Activated B cell treated with CpG ODN at 0.5 μM for 24 hours (primary cell): Measurements from ENCODE around the gene SRI. TPM values are rescaled to one million over a fixed set of nuclear protein-coding genes. Genes with fewer than 3 reads are reported as not detected.
"Not testable (repeated sequence)": the region's sequence is repeated elsewhere in the genome, so short reads cannot be mapped to it uniquely, and the experiment has no call there.

Experiments used
- ATAC-seq: fragments of 200-7000 bp; cut with Tn5 transposase; one replicate; pipeline ENCODE4 v1.10.0; 2021; ENCODE audit warnings: low read depth, mild to moderate bottlenecking, moderate library complexity
- CTCF ChIA-PET: fragments of 350-600 bp; sonication (Branson Sonifier 250); formaldehyde crosslinking; loops from one replicate; lab custom pipeline; 2021; ENCODE audit warnings: antibody characterized with exemption; lab: Charles Lee
- POLR2A ChIA-PET: fragments of 350-600 bp; sonication (Branson Sonifier 250); formaldehyde crosslinking; loops from one replicate; lab custom pipeline; 2021; ENCODE audit warnings: antibody characterized with exemption; lab: Charles Lee
- DNase-seq: peaks from one replicate; pipeline ENCODE4 v3.0.0; 2022
- H3K27ac Mint-ChIP-seq: one replicate; pipeline ENCODE4 v1.8.0; 2020; ENCODE audit warnings: mixed read lengths
- H3K27me3 Mint-ChIP-seq: one replicate; pipeline ENCODE4 v1.8.0; 2021; ENCODE audit warnings: mixed read lengths
- H3K36me3 Mint-ChIP-seq: one replicate; pipeline ENCODE4 v1.8.0; 2021; ENCODE audit warnings: low read depth, mixed read lengths
- H3K4me1 Mint-ChIP-seq: one replicate; pipeline ENCODE4 v1.8.0; 2021; ENCODE audit warnings: mixed read lengths
- H3K4me3 Mint-ChIP-seq: one replicate; pipeline ENCODE4 v1.8.0; 2020; ENCODE audit warnings: mild to moderate bottlenecking, mixed read lengths
- H3K9me3 Mint-ChIP-seq: one replicate; pipeline ENCODE4 v1.8.0; 2020; ENCODE audit warnings: mixed read lengths
- intact Hi-C: fragments of 100-400 bp; cut with micrococcal nuclease; formaldehyde crosslinking; loops from one replicate; pipeline ENCODE4 v1.15.1; 2024
- total RNA-seq: library from RNA; stranded (reverse); gene quantifications from 2 replicates; pipeline ENCODE4 v1.2.3, GENCODE V29; 2022
- TF ChIP-seq, protein P1 (sequence below): fragments of 200-600 bp; IDR thresholded peaks from one replicate; pipeline ENCODE4 v1.8.0; 2022; ENCODE audit warnings: antibody characterized with exemption, mild to moderate bottlenecking

SRI gene, protein sequence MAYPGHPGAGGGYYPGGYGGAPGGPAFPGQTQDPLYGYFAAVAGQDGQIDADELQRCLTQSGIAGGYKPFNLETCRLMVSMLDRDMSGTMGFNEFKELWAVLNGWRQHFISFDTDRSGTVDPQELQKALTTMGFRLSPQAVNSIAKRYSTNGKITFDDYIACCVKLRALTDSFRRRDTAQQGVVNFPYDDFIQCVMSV
- 97.4 and 101 TPM in 2 replicates for total RNA-seq

DNA sequence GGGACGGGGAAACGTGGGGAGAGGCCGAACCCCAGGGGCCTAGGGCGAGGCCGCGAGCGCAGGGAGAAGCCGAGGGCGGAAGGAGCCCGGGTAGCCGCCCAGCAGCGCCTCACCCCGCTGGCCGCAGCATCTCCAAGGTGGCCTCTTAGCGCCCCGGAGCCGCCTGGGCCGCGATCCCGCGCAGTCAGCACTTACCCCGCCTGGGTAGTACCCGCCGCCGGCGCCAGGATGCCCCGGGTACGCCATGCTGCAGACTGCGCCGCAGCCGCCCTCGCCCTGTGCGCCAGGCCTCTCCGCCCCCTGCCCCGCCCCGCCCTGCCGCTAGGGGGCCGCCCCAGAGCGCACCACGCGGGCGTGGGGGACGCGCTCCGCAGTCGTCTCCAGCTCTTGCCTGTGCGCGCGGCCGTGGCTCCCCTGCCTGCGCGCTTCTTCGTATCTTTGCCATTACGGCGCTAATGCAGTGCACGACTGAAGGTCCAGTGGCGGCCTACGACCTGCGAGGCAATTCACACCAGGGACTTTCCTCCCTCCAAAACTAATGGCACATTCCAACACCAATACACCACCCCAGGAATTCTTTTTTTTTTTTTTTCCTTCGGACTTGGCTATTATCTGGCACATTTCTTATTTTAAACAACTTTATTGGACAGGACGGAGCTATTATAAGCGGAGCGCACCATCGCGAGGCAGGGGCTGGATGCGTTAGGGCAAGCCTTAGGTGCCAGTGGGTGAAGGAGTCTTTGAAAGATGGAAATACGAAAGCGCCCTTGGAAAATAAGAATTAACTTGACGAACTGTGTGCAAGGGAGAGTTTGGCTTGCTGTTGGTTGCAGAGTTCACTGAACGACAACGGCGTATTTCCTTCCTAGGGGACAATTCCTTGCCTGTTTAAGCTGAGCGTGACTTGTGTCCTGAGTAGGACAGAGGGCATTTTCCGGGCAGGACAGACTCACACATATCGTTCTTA, at the start of gene SRI:
SRI (minus strand) TSS at position 258 of the 967 bp plus-strand sequence; CDS start at position 246, 12 bp downstream.
- TF ChIP-seq, protein P1, sequence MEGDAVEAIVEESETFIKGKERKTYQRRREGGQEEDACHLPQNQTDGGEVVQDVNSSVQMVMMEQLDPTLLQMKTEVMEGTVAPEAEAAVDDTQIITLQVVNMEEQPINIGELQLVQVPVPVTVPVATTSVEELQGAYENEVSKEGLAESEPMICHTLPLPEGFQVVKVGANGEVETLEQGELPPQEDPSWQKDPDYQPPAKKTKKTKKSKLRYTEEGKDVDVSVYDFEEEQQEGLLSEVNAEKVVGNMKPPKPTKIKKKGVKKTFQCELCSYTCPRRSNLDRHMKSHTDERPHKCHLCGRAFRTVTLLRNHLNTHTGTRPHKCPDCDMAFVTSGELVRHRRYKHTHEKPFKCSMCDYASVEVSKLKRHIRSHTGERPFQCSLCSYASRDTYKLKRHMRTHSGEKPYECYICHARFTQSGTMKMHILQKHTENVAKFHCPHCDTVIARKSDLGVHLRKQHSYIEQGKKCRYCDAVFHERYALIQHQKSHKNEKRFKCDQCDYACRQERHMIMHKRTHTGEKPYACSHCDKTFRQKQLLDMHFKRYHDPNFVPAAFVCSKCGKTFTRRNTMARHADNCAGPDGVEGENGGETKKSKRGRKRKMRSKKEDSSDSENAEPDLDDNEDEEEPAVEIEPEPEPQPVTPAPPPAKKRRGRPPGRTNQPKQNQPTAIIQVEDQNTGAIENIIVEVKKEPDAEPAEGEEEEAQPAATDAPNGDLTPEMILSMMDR, result peak; percentile 73
- Mint-ChIP-seq H3K9me3 (no peaks in the 10 kb centered on the region), H3K4me3 (peak within 1 kb of the TSS; percentile 95), H3K4me1 (peaks cover 25% of the 10 kb centered on the region), H3K27ac (peak within 1 kb of the TSS; percentile 92), H3K27me3 (no peaks in the 10 kb centered on the region), H3K36me3 (peaks cover 25% of the 10 kb centered on the region)
- POLR2A ChIA-PET, result interaction anchor here (0.7 kb wide), 2 partner anchors 11 to 591 kb away, joined by 3 read pairs; no protein-coding TSS in a partner anchor
- CTCF ChIA-PET, result interaction anchor here (1.4 kb wide), 1 partner anchor 8 kb away, joined by 6 read pairs; no protein-coding TSS in a partner anchor
- DNase-seq (peak; percentile 94), ATAC-seq (peak; percentile 96)
- intact Hi-C loops, result loop anchor here (1.0 to 10.0 kb wide), 7 partner anchors 286 to 1165 kb away; partner anchors contain the start of genes ABCB4, ADAM22, CROT and DBF4

DNA sequence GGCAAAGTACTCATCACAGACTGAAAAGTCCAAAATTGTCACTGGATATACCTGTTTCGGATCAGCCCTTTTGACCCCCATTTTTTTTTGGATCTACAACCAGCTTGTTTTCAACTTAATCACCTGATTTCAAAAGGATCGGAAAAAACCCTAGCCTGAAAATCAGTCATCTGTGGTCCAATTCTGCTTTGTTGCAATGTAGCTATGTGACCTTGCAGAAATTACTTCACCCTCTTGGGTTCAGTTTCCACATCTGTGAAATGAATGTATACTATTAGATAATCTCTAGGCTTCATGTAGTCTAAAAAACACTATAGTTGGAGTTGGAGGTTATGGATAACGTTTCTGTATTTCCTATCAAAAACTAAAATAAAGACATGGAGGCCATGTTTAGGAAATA, 49.7 kb upstream of the SRI start:
- no peaks in the 10 kb centered on the region for H3K9me3 Mint-ChIP-seq

DNA sequence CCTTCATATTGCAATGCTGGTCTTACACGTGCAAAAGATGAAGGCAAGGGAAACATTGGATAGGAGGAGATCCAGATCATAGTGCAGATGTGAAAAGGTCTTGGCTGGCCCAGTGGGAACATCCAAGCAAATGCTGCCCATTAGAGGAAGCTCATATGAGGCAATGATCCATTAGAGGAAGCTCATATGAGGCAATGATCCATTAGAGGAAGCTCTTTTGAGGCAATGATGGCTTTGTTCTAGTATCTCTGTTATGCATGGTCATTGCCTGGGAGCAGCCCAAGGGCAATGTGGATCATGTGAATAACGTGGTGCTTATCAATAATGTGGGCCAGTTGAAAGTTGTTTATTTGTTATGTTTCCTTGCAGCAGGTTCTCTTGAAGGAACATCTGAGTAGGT, 49.0 kb upstream of the SRI start:
- no peak for DNase-seq
- CTCF ChIA-PET, result no interaction called here
- TF ChIP-seq, protein P1, result no peak
- H3K27ac Mint-ChIP-seq, result no peak overlapping the region
- H3K9me3 Mint-ChIP-seq, result no peaks in the 10 kb centered on the region
- intact Hi-C loops, result no loop called here
- H3K4me1 Mint-ChIP-seq, result no peaks in the 10 kb centered on the region
- ATAC-seq, result no peak
- no peaks in the 10 kb centered on the region for H3K36me3 Mint-ChIP-seq
- no peak overlapping the region for H3K4me3 Mint-ChIP-seq
- POLR2A ChIA-PET, result no interaction called here
- no peaks in the 10 kb centered on the region for H3K27me3 Mint-ChIP-seq

More for the DNA sequence above, 49.7 kb upstream of the SRI start:
- Mint-ChIP-seq H3K4me1 (no peaks in the 10 kb centered on the region), H3K4me3 (no peak overlapping the region), H3K27ac (no peak overlapping the region), H3K27me3 (no peaks in the 10 kb centered on the region), H3K36me3 (no peaks in the 10 kb centered on the region)
- intact Hi-C loops, result no loop called here
- ChIA-PET POLR2A (no interaction called here), CTCF (no interaction called here)
- no peak for DNase-seq
- TF ChIP-seq, protein P1, result no peak
- ATAC-seq, result no peak

DNA sequence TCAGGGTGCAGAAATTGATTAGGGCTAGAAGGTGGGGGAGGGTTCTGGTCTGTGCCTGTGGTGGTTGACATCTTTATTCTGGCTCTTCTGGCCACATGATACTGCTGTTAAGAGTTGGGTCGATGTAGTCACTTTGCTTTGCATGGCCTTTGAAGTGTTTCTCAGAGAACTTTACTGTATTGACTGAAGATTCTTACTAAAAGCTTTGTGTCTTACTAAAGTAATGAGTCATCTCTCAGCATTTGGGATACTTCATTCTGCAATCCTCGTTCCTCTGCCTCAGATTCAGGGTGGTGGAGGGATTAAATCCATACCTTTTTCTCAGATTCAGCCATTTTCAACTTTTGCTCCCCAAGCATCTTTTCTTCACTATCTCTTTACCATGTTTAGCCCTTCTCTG, 48.2 kb upstream of the SRI start:
- Mint-ChIP-seq H3K4me3 (no peak overlapping the region), H3K36me3 (no peaks in the 10 kb centered on the region), H3K27me3 (no peaks in the 10 kb centered on the region), H3K4me1 (no peaks in the 10 kb centered on the region), H3K27ac (no peak overlapping the region), H3K9me3 (no peaks in the 10 kb centered on the region)
- TF ChIP-seq, protein P1, result no peak
- intact Hi-C loops, result no loop called here
- DNase-seq, result no peak
- no peak for ATAC-seq
- POLR2A ChIA-PET, result no interaction called here
- CTCF ChIA-PET, result no interaction called here

DNA sequence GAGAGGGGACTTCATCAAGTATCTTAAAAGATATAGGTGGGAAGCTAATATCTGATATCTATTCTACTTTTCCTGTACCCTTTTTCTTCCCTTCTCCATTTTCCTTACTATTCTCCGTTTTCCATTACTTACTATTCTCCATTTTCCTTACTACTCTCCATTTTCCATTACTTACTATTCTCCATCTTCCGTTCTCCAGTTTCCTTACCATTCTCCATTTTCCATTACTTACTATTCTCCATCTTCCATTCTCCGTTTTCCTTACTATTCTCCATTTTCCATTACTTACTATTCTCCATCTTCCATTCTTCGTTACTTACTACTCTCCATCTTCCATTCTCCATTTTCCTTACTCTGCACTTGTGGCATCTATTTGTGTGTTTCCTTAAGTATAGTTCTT, 47.6 kb upstream of the SRI start:
- intact Hi-C loops, result no loop called here
- ChIA-PET CTCF (no interaction called here), POLR2A (no interaction called here)
- Mint-ChIP-seq H3K36me3 (no peaks in the 10 kb centered on the region), H3K4me3 (no peak overlapping the region), H3K27ac (no peak overlapping the region), H3K4me1 (no peaks in the 10 kb centered on the region), H3K9me3 (no peaks in the 10 kb centered on the region), H3K27me3 (no peaks in the 10 kb centered on the region)
- DNase-seq (no peak), ATAC-seq (no peak)
- TF ChIP-seq, protein P1, result no peak

DNA sequence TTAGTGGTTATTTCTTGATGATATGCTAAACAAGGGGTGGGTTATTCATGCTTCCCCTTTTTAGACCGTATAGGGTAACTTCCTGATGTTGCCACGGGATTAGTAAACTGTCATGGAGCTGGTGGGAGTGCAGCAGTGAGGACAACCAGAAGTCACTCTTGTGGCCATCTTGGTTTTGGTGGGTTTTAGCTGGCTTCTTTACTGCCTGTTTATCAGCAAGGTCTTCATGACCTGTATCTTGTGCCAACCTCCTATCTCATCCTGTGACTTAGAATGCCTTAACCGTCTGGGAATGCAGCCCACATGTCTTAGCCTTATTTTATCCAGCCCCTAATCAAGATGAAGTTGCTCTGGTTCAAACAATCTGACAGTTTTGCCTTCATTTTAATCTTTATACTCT, 45.1 kb upstream of the SRI start:
- H3K27ac Mint-ChIP-seq, POLR2A ChIA-PET, H3K4me3 Mint-ChIP-seq, ATAC-seq, H3K9me3 Mint-ChIP-seq, DNase-seq, H3K4me1 Mint-ChIP-seq, intact Hi-C loops, H3K27me3 Mint-ChIP-seq, CTCF ChIA-PET, H3K36me3 Mint-ChIP-seq: not testable (repeated sequence)
